ENCODE results near the gene FAAP20. TPM values are rescaled to one million over a fixed set of nuclear protein-coding genes. Genes with fewer than 3 reads are reported as not detected.

The FAAP20 gene
- total RNA-seq, 1 experiment from 2014 or later, result 72.1 TPM

DNA sequence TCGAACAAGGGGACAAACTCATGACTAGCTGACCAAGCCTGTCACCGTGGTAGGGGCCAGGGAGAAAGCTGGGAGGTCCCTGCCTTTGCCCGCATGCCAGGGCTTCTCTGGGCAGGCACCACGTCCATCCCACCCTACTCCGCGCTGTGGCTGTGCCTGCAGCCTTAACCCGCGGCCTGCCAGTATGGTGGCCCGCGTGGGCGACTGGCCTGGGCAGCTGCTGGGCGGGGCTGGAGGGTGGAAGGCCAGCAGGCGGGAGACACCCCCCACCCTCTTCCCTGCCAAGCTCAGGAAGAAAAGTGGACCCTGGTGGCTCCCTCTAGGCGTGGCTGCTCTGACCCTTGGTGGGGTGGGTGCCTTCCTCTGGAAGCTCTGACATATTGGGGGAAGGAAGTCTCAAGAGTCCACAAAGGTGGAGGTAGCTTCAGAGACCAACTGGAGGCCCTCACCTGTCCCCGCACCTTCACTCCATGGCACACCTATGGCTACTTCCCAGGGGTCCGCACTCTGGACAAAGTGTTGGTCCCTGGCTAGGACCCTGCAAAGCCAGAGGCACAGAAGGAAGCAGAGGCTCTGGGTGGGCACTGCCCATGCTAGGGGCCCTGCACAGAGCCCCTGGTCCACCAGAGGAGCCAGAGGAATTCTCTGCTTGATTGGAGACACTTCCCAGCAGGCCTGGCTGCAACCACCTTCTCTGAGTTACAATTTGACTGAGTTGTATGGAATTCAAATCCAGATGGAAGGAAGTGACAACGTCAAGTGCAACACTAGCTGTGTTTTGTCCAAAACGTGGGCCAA is 30.3 kb upstream of the FAAP20 start:
- CTCF ChIA-PET, result interaction anchor here (0.6 kb wide), 1 partner anchor 13 kb away, joined by 3 read pairs; no protein-coding TSS in a partner anchor

DNA sequence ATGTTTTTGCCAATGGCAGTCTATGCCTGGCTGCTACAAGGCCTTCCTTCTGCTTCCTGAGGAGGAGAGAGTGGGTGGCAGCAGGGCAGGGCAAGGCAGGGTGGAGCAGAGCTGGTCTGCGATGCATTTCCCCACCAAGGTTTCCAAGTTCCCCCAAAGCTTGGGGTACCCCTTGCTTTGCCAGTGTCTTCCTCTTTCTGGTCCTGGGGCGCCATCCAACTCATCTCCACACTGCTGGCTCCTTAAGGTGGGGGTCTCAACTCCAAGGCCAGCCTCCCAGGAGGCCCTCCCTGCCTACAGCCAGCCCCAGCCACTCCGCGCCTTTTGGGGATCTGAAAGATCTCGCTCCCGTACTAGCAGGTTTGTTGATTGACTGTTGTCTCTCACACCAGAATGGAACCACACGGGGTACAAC is 29.6 kb upstream of the FAAP20 start:
- Histone ChIP-seq H3K9me3 (ENCODE audit: insufficient read depth, low read depth) (no peaks in the 10 kb centered on the region), H3K27me3 (ENCODE audit: insufficient read depth, low read depth) (no peaks in the 10 kb centered on the region), H3K4me2 (no peak overlapping the region), H2AFZ (no peak overlapping the region), H3K4me3 (no peak overlapping the region), H3K79me2 (ENCODE audit: low read depth) (peaks cover 7% of the 10 kb centered on the region), H3F3A (ENCODE audit: insufficient read depth, low read depth) (peaks cover 3% of the 10 kb centered on the region; the same call in 1 of the 2 replicates), H4K20me1 (ENCODE audit: insufficient read depth) (peaks cover 4% of the 10 kb centered on the region), H3K4me1 (replicated peaks; ENCODE audit: insufficient read depth) (no peaks in the 10 kb centered on the region; the same call in 1 of the 2 replicates), H3K27ac (no peak overlapping the region), H3K36me3 (ENCODE audit: low read depth) (no peaks in the 10 kb centered on the region), H3K9me2 (ENCODE audit: insufficient read depth) (no peaks in the 10 kb centered on the region)
- TF ChIP-seq, protein P1, sequence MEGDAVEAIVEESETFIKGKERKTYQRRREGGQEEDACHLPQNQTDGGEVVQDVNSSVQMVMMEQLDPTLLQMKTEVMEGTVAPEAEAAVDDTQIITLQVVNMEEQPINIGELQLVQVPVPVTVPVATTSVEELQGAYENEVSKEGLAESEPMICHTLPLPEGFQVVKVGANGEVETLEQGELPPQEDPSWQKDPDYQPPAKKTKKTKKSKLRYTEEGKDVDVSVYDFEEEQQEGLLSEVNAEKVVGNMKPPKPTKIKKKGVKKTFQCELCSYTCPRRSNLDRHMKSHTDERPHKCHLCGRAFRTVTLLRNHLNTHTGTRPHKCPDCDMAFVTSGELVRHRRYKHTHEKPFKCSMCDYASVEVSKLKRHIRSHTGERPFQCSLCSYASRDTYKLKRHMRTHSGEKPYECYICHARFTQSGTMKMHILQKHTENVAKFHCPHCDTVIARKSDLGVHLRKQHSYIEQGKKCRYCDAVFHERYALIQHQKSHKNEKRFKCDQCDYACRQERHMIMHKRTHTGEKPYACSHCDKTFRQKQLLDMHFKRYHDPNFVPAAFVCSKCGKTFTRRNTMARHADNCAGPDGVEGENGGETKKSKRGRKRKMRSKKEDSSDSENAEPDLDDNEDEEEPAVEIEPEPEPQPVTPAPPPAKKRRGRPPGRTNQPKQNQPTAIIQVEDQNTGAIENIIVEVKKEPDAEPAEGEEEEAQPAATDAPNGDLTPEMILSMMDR (conservative IDR thresholded peaks at IDR 0.05), result no peak
- TF ChIP-seq EZH2 (IDR thresholded peaks at IDR 0.05; ENCODE audit: low read depth), result no peak
- ChIA-PET POLR2A (ENCODE audit: unreplicated experiment) (interaction anchor here (0.5 to 0.7 kb wide), 2 partner anchors 20 to 162 kb away, joined by 3 to 5 read pairs; no protein-coding TSS in a partner anchor), CTCF (no interaction called here)
- no peak for DNase-seq
- no TSS peak for BruUV-seq (replicated peaks)
- intact Hi-C loops (cut with micrococcal nuclease; ENCODE audit: unreplicated experiment), result no loop called here

More for the DNA sequence above, 30.3 kb upstream of the FAAP20 start:
- BruUV-seq (replicated peaks), result no TSS peak
- H3K4me2 ChIP-seq, result no peak overlapping the region
- H3K27me3 ChIP-seq (ENCODE audit: insufficient read depth, low read depth), result no peaks in the 10 kb centered on the region
- intact Hi-C loops (cut with micrococcal nuclease; ENCODE audit: unreplicated experiment), result loop anchor here (5.0 kb wide), 1 partner anchor 87 kb away; no protein-coding TSS in a partner anchor
- H4K20me1 ChIP-seq (ENCODE audit: insufficient read depth), result peaks cover 11% of the 10 kb centered on the region
- H3K79me2 ChIP-seq (ENCODE audit: low read depth), result peaks cover 14% of the 10 kb centered on the region
- no peaks in the 10 kb centered on the region for H3K36me3 ChIP-seq (ENCODE audit: low read depth)
- no peak for DNase-seq
- H3K4me3 ChIP-seq, result no peak overlapping the region
- peaks cover 3% of the 10 kb centered on the region; the same call in 1 of the 2 replicates for H3F3A ChIP-seq (ENCODE audit: insufficient read depth, low read depth)
- no peak overlapping the region for H2AFZ ChIP-seq
- H3K27ac ChIP-seq, result no peak overlapping the region
- POLR2A ChIA-PET (ENCODE audit: unreplicated experiment), result interaction anchor here (0.5 to 0.8 kb wide), 2 partner anchors 11 to 162 kb away, joined by 3 read pairs; no protein-coding TSS in a partner anchor
- H3K9me3 ChIP-seq (ENCODE audit: insufficient read depth, low read depth), result no peaks in the 10 kb centered on the region
- TF ChIP-seq, protein P1 (conservative IDR thresholded peaks at IDR 0.05), result no peak
- no peaks in the 10 kb centered on the region; the same call in 1 of the 2 replicates for H3K4me1 ChIP-seq (replicated peaks; ENCODE audit: insufficient read depth)
- no peaks in the 10 kb centered on the region for H3K9me2 ChIP-seq (ENCODE audit: insufficient read depth)

DNA sequence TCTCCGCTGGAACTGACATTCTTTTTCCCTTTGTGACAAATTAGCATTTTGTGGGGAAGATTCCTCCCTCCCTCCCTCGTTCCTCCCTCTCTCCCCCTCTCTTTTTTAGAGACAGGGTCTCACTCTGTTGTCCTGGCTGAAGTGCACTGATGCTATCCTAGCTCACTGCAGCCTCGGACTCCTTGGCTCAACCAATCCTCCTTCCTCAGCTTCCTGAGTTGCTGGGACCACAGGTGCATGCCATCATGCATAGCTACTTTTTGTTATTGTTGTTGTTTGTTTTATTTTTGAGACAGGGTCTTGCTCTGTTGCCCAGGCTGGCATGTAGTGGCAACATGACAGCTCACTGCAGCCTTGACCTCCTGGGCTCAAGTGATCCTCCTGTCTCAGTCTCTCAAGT is 26.7 kb upstream of the FAAP20 start:
- POLR2A ChIA-PET (ENCODE audit: unreplicated experiment), result interaction anchor here (0.5 kb wide), 1 partner anchor 22 kb away, joined by 3 read pairs; no protein-coding TSS in a partner anchor

More for the DNA sequence above, 26.7 kb upstream of the FAAP20 start:
- Histone ChIP-seq H3F3A (ENCODE audit: insufficient read depth, low read depth) (peaks cover 2% of the 10 kb centered on the region; the same call in 1 of the 2 replicates), H3K9me3 (ENCODE audit: insufficient read depth, low read depth) (no peaks in the 10 kb centered on the region), H3K36me3 (ENCODE audit: low read depth) (no peaks in the 10 kb centered on the region), H4K20me1 (ENCODE audit: insufficient read depth) (no peaks in the 10 kb centered on the region), H3K9me2 (ENCODE audit: insufficient read depth) (no peaks in the 10 kb centered on the region), H2AFZ (no peak overlapping the region), H3K27me3 (ENCODE audit: insufficient read depth, low read depth) (no peaks in the 10 kb centered on the region), H3K79me2 (ENCODE audit: low read depth) (no peaks in the 10 kb centered on the region), H3K27ac (no peak overlapping the region), H3K4me1 (replicated peaks; ENCODE audit: insufficient read depth) (no peaks in the 10 kb centered on the region; the same call in 1 of the 2 replicates), H3K4me2 (no peak overlapping the region), H3K4me3 (no peak overlapping the region)
- TF ChIP-seq, protein P1 (conservative IDR thresholded peaks at IDR 0.05), result no peak
- no peak for TF ChIP-seq EZH2 (IDR thresholded peaks at IDR 0.05; ENCODE audit: low read depth)
- BruUV-seq (replicated peaks), result no TSS peak
- intact Hi-C loops (cut with micrococcal nuclease; ENCODE audit: unreplicated experiment), result no loop called here
- DNase-seq, result no peak
- CTCF ChIA-PET, result no interaction called here

Data from PC-9 (cell line).